Smooth muscle cell (in vitro differentiated cells): ENCODE measurements around the gene TUBE1. TPM values are rescaled to one million over a fixed set of nuclear protein-coding genes. Genes with fewer than 3 reads are reported as not detected.

Experiments used
- DNase-seq: peaks from one replicate; lab custom pipeline; 2025; ENCODE audit not compliant: unreplicated experiment; lab: John Stamatoyannopoulos, UW
- H2AFZ ChIP-seq: fragments of 200-600 bp; sonication (generic); 2 replicates; pipeline ENCODE4 v1.6.0; 2016; ENCODE audit warnings: antibody characterized with exemption, low read depth, mild to moderate bottlenecking
- H3F3A ChIP-seq: fragments of 200-600 bp; sonication (generic); 2 replicates; pipeline ENCODE4 v1.6.0; 2017; ENCODE audit warnings: antibody characterized with exemption, low read depth
- H3K27ac ChIP-seq: fragments of 200-600 bp; sonication (generic); 2 replicates; pipeline ENCODE4 v1.5.1; 2016; ENCODE audit warnings: low read depth, mild to moderate bottlenecking
- H3K27me3 ChIP-seq: fragments of 200-600 bp; sonication (generic); 2 replicates; pipeline ENCODE4 v1.6.1; 2016; ENCODE audit warnings: low read depth, mild to moderate bottlenecking
- H3K36me3 ChIP-seq: fragments of 200-600 bp; sonication (generic); 2 replicates; pipeline ENCODE4 v1.5.1; 2016; ENCODE audit warnings: low read depth
- H3K4me1 ChIP-seq: fragments of 200-600 bp; sonication (generic); 2 replicates; pipeline ENCODE4 v1.5.1; 2016; ENCODE audit warnings: low read depth
- H3K4me2 ChIP-seq: fragments of 200-600 bp; sonication (generic); 2 replicates; pipeline ENCODE4 v1.6.0; 2016; ENCODE audit warnings: mild to moderate bottlenecking
- H3K4me3 ChIP-seq: fragments of 200-600 bp; sonication (generic); 2 replicates; pipeline ENCODE4 v1.5.1; 2016; ENCODE audit warnings: mild to moderate bottlenecking
- H3K79me2 ChIP-seq: fragments of 200-600 bp; sonication (generic); 2 replicates; pipeline ENCODE4 v1.6.0; 2016; ENCODE audit warnings: low read depth, mild to moderate bottlenecking
- H3K9ac ChIP-seq: fragments of 200-600 bp; sonication (generic); 2 replicates; pipeline ENCODE4 v1.6.0; 2016; ENCODE audit warnings: low read depth
- H3K9me3 ChIP-seq: fragments of 200-600 bp; sonication (generic); replicated peaks from 2 replicates; pipeline ENCODE4 v1.5.1; 2016; ENCODE audit warnings: low read depth
- H4K20me1 ChIP-seq: fragments of 200-600 bp; sonication (generic); 2 replicates; pipeline ENCODE4 v1.6.0; 2016; ENCODE audit warnings: low read depth
- WGBS: methylation state at CpG from one replicate; pipeline ENCODE4 v1.1.7; 2016; ENCODE audit warnings: low lambda C conversion rate; 5-methylcytosine and 5-hydroxymethylcytosine counted together
- polyA plus RNA-seq: library from polyadenylated mRNA; unstranded; fragments of >200 nt; fragmentation: Nextera tagmentation; extraction: Ambion mirVana; gene quantifications from 2 replicates; pipeline ENCODE4 v1.2.1, GENCODE V29; 2016
- total RNA-seq: library from RNA; depleted of rRNA; stranded (reverse); fragments of >200 nt; gene quantifications from 2 replicates; pipeline ENCODE4 v1.2.3, GENCODE V29; 2014
- TF ChIP-seq, protein P1 (sequence below): fragments of 200-600 bp; sonication (generic); IDR thresholded peaks from 2 replicates; pipeline ENCODE4 v1.5.1; 2017; ENCODE audit warnings: borderline replicate concordance, mild to moderate bottlenecking, antibody characterized with exemption; ENCODE audit not compliant: insufficient read depth, poor library complexity, severe bottlenecking

The TUBE1 gene
- total and polyA plus RNA-seq, 2 experiments from 2014 or later = 9.9 to 11.6 TPM

GRCh38 chr6:112061605-112062004, 25.7 kb downstream of the TUBE1 start:
- WGBS = 93% methylated on average over 4 of the region's 4 CpGs
- no peaks in the 10 kb centered on the region for H3K36me3 ChIP-seq
- DNase-seq = no peak
- H3K4me2 ChIP-seq = no peak overlapping the region
- H3K79me2 ChIP-seq = no peaks in the 10 kb centered on the region
- TF ChIP-seq, protein P1, sequence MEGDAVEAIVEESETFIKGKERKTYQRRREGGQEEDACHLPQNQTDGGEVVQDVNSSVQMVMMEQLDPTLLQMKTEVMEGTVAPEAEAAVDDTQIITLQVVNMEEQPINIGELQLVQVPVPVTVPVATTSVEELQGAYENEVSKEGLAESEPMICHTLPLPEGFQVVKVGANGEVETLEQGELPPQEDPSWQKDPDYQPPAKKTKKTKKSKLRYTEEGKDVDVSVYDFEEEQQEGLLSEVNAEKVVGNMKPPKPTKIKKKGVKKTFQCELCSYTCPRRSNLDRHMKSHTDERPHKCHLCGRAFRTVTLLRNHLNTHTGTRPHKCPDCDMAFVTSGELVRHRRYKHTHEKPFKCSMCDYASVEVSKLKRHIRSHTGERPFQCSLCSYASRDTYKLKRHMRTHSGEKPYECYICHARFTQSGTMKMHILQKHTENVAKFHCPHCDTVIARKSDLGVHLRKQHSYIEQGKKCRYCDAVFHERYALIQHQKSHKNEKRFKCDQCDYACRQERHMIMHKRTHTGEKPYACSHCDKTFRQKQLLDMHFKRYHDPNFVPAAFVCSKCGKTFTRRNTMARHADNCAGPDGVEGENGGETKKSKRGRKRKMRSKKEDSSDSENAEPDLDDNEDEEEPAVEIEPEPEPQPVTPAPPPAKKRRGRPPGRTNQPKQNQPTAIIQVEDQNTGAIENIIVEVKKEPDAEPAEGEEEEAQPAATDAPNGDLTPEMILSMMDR = no peak
- H2AFZ ChIP-seq = no peak overlapping the region
- H3K4me3 ChIP-seq = no peak overlapping the region
- no peaks in the 10 kb centered on the region for H4K20me1 ChIP-seq
- no peaks in the 10 kb centered on the region for H3F3A ChIP-seq
- H3K27ac ChIP-seq = no peak overlapping the region
- no peaks in the 10 kb centered on the region for H3K9me3 ChIP-seq
- H3K4me1 ChIP-seq = no peaks in the 10 kb centered on the region
- H3K9ac ChIP-seq = no peak overlapping the region
- H3K27me3 ChIP-seq = peaks cover 14% of the 10 kb centered on the region

DNA sequence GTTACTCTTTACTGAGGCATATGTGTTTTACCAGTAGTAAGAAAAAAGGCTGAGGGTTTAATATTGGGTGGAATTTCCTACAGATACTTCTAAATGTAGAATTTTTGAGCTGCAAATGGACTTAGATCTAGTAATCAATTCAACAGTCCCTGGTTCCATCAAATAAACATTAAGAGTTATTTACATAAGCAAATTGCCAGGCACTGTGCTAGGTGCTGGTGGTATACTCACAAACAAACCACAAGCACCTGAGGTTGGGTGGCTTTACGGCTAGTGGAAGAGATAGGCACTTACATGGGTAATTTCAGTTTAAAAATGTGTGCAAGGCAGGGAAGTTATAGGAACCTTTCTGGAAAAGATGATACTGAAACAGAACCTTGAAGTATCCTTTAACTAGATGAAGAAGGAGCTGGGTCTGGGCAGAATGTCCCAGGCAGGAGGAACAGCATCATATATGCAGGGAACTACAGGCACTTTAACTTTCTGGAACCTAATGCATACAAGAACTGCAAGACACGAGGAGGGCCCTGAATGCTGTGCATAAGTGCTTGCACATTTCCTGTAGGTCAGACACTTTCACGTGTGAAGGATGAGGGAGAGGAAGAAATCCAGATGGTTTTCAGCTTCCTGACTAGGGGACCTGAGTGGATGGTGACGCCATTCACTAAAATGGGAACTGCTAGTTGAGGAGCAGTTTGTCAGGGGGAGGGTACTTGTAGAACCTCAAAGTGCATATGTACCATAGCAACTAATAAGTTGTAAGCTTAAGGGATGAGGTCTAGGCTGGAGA, 28.8 kb downstream of the TUBE1 start:
- Histone ChIP-seq H3K4me1 (no peaks in the 10 kb centered on the region), H3F3A (no peaks in the 10 kb centered on the region), H3K4me3 (no peak overlapping the region), H2AFZ (no peak overlapping the region), H3K9ac (no peak overlapping the region), H3K27me3 (peaks cover 14% of the 10 kb centered on the region), H3K4me2 (no peak overlapping the region), H3K9me3 (no peaks in the 10 kb centered on the region), H4K20me1 (no peaks in the 10 kb centered on the region), H3K79me2 (no peaks in the 10 kb centered on the region), H3K36me3 (no peaks in the 10 kb centered on the region), H3K27ac (no peak overlapping the region)
- TF ChIP-seq, protein P1 = no peak
- DNase-seq = no peak
- 84% methylated on average over 4 of the region's 4 CpGs for WGBS

- Histone ChIP-seq H3K9ac (no peak overlapping the region), H3K9me3 (no peaks in the 10 kb centered on the region), H3K4me3 (no peak overlapping the region), H3K4me1 (no peaks in the 10 kb centered on the region), H3K36me3 (no peaks in the 10 kb centered on the region), H3F3A (no peaks in the 10 kb centered on the region), H3K27ac (no peak overlapping the region), H4K20me1 (no peaks in the 10 kb centered on the region), H3K27me3 (peaks cover 14% of the 10 kb centered on the region), H3K4me2 (no peak overlapping the region), H3K79me2 (no peaks in the 10 kb centered on the region), H2AFZ (no peak overlapping the region)
- 85% methylated on average over 10 of the region's 10 CpGs for WGBS
- DNase-seq = no peak
- TF ChIP-seq, protein P1 = no peak
Observed at GRCh38 chr6:112054555-112055190, 32.6 kb downstream of the TUBE1 start.
